DMS53 treated with DMSO at 0.1 percent for 48 hours (cell line): ENCODE results near the gene C10orf120.

Source experiments
- DNase-seq: peaks from one replicate; lab custom pipeline; 2025; ENCODE audit not compliant: unreplicated experiment; lab: John Stamatoyannopoulos, UW

C10orf120 gene

DNA sequence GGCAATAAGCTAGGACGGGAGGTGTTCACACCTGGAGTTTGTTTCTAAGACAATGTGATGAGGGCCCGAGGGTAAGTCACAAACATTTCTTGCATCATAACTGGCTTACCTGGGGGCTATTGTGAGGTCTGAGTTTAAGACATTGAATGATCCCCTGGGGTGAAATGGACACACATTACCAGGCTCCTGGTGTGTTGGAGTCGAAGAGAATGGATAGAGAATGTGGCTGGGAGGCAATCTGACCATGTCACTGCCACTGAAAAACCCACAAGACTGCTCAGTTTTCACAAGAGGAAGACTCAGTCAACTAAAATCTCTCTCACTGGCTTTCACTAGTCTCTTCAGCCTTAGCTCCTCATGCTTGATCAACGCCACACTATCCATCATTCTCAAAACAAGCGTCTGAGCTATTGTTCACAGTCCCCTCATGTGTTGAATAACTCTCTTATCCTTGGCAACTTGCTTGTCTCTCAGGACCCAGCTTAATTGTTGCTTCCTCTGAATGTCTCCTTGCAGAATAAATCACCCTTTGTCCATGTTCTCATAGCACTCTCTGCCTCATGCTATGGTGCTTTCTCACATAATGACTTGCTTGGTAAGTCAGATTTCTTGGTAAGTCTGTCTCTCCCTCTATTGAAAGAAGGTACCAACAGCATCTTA lies at the start of gene C10orf120:
Gene C10orf120, minus strand, starts transcription at position 51 of the 660 bp plus-strand sequence. CDS start 56 bp downstream, outside the sequence.
- DNase-seq, result no peak

DNA sequence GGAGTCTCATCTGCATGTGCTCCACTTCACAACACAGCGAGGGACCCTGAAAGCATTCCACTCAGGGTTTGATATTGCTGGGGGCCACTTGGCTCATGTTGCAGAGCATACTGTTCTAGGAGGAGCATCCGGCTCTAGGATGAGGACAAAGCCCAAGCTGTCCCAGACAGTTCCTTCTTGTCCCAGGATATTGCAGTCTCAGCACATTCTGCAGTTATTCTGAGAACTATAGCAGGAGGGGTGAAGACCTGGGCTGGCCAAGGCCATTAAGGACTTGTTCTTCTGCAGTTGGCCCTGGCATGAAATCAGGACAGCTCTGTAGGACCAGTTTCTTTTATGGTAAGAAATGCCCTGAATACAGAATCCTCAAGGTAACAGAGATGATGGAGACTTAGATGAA lies 48.9 kb upstream of the C10orf120 start:
- DNase-seq, result no peak

DNA sequence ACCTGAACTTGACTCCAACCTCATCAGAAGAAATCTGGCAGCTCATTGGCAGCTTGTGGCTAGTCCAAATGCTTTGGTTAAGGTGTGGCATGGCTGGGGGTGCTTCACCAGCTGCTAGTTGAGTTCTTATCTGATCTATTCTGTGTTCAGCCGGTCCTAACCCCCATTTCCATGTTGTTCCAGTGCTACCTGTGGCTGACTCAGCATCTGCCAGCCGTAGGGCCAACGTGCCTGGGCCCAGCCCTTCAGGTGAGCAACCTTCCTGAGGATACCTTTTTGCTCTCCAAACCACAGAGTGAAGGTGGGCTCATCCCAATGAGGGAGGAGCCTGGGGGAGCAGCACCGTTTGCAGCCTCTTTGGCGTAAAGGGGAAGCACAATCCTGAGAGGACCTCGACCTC lies 46.8 kb upstream of the C10orf120 start:
- DNase-seq, result no peak

DNA sequence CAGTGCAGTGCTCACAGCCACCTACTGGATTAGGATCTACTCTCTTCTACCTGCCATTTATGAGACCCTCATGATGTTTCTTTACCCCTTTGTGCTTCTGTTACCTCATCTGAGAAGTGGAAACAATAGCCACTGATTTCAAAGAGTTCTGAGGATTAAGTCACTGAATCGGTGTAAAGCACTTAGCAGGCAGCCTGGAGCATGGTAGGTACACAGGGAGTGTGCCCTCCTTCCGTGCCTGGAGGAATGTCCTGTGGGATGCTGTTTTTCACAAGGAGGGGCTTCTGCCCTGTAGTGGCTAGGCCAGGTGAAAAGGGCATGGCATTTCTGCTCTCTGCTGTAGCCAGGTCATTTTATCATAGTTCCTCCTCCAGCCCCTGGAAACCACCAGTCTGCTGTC lies 44.6 kb upstream of the C10orf120 start:
- no peak for DNase-seq

DNA sequence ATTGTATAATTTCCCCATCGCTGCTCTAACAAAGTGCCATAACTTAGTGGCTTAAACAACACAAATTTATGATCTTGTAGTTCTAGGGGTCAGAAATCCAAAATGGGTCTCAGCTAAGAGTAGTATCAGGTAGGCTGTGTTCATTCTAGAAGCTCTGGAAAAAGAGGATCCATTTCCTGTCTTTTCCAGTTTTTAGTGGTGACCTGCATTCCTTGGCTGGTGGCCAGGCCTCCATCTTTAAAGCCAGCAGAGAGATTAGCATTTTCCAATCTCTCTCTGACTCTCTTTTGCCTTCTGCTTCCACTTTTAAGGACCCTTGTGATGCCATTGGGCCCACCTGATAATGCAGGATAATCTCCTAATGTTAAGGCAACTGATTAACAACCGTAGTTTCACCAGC lies 41.0 kb upstream of the C10orf120 start:
- no peak for DNase-seq

DNA sequence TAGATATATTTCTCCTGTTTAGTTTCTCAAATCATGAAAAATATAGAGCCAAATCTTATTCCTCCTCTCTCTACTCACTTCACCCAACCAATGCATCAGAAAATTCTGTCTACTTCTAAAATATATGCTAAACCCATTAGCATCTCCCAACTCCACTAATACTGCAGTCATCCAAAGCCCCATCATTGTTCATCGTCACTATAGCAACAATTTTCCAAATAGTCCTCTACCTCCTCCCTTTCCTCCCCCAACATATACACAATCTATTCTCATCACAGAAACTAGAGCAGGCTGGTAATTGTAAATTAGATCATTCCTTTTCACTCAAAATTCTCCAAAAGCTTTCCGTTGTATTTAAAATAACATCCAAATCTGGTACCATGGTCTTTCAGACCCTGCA lies 38.4 kb upstream of the C10orf120 start:
- DNase-seq, result no peak

DNA sequence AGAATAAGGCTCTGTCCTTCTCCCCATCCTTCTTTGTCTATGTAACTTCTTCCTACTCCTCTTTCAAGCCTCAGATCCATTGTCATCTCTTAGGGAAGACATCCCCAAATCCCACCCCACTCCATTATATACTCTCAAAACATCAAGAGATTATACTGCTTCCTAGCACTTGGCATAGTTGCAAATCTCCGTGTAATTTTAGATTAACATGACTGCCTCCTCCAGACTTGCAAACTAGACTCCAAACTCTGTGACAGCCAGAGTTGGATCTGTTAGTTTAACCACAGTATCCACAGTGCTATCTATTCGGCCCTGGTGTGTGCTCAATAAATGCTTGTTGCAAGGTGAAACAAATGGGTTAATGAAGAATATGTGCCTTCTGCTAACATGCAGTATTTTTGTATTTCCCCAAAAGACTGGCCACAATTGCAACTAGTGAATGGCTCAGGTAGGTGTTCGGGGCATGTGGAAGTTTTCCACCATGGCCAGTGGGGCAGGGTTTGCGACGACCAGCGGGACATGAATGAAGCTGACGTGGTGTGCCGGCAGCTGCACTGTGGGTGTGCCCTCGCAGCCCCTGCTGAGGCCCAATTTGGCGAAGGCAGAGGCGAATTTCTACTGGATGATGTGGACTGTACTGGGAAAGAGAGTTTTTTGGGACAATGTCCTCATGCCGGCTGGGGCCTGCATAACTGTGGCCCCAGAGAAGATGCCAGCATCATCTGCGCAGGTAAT lies 34.5 kb upstream of the C10orf120 start:
- no peak for DNase-seq

DNA sequence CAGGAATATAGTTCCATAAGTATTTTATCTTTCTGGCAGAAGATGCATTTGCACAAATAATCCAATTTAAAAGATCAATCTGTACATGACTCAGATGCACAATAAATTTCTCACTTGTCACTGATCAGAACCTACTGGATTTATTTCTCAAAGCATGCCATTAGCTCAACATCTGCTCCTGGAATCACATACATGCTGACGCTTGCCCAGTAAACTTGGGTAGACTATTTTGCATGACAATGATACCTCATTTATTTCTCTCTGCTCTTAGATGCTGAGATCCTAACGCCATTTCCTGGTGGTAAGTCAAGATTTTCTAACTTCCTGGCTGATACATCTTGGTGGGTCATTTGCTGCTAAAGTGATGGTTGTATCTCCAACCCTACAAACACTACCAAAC lies 33.8 kb upstream of the C10orf120 start:
- no peak for DNase-seq

DNA sequence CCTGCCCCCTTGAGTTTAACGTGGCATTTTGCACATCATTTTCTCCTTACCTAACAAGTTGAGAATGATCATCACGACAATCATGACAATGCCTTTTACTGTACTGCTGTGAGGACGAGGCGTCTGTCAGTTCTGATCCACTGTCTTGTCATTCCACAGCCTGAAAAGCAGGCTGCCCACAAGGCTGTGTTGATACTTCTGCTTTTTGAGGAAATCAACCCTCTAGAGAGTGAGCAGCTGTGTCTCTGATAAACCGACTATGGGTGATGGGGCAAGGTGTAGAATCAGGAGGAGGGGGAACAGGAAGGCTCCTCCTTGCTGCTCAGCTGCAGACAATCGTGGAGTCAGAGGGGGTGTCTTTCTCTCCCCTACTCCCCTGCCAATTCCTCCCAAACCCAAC lies 30.6 kb upstream of the C10orf120 start:
- DNase-seq, result no peak

DNA sequence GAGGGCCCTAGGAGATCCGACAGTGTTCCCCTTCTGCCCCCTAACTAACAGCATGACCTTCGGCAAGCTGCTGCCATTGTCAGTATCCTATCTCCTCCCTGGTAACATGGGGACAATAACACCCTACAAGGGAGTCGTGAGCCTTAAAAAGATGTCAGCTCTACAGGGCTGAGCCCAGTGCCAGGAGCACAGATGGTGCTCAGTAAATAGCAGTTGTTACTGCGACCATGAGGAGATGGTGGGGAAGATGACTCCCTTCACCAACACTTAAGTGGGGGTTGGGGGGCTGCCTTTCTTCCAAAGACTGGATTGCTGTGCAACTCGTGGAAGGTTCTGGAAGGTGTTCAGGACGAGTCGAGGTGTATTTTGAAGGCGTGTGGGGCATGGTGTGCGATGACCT lies 29.5 kb upstream of the C10orf120 start:
- DNase-seq, result no peak

DNA sequence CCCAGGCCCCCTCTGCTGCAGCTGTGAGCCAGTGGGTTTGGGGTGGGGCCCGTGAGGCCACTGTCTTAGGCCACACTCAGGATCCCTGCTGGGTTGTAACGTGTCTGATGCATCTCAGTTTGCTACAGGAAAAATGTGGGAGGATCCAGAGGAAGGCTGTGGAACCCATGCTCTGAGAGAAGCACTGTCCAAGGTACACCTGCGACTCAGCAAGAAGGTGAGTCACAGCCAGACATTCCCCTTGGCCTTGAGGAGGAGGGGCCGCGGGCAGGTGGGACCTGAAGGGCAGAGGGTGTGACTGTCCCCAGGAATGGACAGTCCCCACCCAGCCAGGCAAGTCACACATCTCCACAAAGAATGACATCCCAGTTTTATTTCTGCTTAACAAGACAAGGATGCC lies 27.8 kb upstream of the C10orf120 start:
- DNase-seq, result no peak

DNA sequence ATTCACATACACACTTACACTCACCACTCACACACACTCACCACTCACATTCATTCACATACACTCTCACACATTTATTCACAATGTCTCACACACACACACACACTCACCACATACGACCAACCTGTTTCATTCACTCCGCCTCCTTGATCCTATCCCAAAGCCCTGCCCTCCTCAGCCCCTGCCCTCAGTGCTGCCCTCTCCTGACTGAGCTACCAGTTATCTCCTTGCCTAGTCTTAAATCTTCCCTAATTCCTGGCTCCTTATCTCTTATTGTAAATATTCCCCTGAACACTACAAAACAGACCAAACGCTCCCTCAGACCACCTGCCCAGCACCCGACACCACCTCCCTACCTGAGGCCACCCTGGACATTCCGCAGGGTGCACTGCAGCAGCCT lies 26.1 kb upstream of the C10orf120 start:
- no peak for DNase-seq

DNA sequence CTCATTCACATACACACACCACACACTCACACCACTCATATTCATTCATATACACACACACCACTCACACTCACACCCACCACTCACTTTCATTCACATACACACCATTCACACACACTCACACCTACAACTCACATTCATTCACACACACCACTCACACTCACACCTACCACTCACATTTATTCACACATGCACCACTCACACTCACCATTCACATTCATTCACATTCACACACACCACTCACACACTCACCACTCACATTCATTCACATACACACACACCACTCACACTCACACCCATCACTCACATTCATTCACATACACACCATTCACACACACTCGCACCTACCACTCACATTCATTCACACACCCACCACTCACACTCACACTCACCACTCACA lies 25.4 kb upstream of the C10orf120 start:
- no peak for DNase-seq

DNA sequence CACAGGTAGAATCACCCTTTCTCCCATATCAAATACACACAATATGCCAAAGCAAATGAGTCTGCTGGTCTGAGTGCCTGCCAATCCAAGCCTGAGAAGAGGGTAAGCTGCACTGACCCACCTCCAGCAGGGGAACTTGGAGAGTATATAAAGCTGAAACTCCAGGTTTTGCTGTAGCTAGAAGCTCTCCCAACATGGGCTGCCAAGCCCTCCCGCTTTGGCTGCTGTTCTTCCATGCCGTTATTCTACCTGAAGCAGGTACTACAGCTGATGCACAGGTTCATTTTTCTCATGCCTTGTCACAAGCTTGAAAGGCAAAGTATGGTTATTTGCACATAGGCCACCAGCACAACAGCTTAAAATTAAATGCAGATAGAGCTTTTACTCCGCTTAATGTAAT lies 21.5 kb upstream of the C10orf120 start:
- DNase-seq, result no peak

DNA sequence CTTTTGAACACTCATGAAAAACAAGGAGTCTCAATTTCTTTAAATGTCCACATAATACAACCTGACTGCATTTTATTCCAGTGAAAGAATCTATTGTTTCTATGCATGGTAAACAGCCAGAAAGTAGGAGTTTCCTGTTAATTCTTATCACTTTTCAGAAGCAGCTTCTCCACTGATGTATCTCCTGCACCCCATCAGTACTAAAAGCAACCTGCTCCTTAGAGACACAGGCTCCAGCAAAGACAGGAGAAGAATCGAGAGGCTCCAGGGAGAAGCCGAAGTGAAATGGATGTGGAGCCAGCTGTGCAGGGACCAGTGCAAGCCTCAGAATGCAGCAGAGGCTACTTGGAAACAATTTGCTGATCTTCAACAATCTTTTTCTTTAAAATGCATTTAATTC lies 16.4 kb upstream of the C10orf120 start:
- no peak for DNase-seq

DNA sequence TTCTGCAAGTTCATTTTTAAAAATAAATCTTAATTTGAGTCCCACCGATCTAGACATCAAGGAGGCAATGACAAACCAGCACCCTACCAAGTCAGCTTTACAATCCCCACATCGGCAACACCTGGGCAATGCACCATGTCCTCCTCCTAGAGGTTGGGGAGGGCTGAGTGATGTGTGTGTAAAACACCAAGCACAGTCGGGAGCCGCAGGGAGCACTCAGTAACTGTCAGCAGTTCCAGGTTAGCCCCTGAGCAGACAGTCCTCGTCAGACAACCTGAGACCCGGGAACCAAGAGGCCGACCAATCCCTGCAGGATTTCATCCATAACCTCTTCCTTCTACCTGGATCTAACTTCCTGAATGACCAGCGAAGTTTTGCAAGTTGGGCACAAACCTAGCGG lies 15.9 kb upstream of the C10orf120 start:
- DNase-seq, result no peak

DNA sequence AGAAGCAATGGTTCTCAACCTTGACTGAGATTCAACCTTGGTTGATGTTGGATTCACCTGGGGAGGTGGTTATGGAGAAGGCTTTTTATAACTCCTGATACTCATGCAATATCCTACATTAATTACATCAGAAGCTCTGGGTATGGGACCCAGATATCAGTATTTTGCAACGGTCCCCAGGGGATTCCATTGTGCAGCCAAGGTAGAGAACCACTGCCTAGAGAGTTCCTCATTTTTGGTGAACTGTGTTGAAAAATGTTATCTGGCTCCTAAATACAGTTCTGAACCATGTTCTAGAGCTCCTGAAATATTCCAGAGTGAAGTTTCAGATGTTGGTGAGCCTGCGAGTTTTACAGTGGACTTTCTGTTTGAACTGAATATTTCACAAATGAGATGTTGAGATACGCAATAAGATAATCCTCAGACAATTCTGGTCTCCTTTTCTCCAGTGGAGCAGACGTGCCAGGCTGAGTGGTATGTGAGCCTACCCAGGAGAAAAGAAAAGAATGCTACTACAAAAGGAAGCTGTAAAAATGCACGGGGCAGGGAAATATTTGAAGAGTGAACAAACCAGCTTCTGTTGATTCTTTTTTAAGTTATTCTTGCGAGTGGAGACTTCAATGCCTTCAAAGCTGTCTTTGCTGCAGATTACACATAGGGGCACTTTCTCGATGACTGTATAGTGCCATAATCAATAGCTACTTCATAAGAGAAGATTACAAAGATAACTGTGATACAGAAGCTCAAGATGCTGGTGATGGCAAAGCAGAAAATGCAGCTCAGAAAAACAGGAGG lies 13.6 kb upstream of the C10orf120 start:
- no peak for DNase-seq

DNA sequence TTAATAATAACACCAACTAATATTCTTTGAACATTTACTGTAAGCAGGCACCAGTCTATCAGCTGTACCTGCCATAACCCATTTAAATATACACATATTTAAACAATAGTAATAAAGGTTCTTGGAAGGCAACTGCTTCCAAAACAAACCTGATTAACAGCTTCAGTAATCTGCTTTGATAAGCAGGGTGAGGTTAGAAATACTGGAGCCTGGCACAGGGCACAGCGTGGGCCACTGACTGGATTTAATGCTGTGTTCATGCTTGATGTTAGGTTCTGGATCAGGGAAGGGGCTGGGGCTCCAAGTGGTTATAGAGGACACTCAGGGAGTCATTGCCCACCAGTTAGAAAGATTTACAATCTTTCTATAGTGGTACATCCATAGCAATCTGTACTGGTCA lies 10.9 kb upstream of the C10orf120 start:
- no peak for DNase-seq

DNA sequence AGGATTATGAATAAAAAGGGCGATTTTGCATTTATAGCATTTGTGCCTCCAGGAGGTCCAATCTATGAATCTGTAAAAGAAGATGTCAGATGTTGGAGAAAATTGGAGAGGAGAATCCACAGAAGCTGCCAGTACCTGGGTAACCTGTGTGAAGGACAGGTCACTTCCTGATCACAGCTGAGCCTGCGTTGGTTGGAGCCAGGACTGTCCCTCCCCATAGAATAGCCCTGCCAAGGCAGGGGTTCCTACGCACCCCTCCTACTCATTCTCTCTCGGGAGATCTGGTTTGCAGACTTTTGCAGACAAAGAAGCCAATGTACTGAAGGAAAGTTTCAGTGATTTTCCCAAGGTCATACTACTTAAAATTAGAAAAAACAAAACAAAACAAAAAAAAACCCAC lies 10.3 kb upstream of the C10orf120 start:
- no peak for DNase-seq

DNA sequence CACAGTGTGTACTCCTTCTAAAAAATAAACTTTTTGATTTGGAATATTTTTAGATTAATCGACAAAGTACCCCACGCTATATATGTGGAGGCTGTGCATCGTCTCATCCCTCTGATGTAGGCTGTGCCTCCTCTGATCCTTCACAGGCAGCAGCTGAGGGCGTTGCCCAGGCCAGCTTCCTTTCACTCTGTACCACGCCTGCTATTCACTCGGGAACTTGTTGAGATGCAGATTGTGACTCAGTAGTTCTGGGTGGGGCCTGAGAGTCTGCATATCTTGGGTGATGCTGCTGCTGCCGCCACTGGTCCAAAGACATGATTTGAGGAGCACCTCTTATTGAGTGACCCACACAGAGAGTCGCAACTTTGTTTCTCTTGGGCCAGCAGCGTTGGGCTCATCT lies 7.9 kb upstream of the C10orf120 start:
- DNase-seq, result no peak

DNA sequence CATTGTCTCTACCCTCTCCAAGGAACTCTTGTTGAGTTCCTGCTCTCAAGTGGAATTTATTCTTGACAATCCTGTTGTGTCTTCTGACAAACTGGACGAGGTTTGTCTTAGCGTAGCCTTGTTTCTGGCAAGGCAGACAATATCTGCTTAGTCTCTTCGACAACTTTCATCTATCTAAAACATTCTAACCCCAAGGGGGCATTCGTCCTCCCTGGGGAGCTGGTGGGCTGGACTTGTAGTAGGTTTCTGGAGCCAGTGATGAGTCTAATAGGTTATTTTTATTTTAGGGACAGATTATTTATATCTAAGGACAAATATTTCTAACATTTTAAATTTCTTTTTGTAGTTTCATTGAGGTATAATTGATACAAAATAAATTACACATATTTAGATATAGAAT lies 7.3 kb upstream of the C10orf120 start:
- DNase-seq, result no peak

DNA sequence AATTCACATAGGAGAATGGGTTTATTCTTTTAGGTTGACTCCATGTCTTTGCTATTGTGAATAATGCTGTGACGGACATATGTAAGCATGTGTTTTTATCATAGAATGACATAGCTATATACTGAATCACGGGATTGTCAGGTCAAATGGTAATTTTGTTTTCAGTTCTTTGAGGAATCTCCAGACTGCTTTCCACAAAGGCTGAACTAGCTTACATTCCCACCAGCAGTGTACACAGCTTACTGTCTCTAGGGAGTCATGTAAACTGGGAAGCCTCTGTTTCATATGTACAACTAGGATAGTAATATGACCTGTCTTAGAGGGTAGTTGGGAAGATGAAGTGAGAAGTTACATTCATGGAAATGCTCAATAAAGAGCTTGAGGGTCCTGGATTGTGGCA lies 6.8 kb upstream of the C10orf120 start:
- DNase-seq, result no peak
